M059J (cell line): ENCODE data around the gene TMEM101. TPM values are rescaled to one million over a fixed set of nuclear protein-coding genes. Genes with fewer than 3 reads are reported as not detected.
"Not testable (repeated sequence)": the region's sequence is repeated elsewhere in the genome, so short reads cannot be mapped to it uniquely, and the experiment has no call there.

ENCODE experiments used
- DNase-seq: peaks from one replicate; pipeline ENCODE4 v3.0.0-alpha.2; 2012; ENCODE audit warnings: low read depth
- total RNA-seq: library from RNA; depleted of rRNA; stranded (reverse); fragments of >200 nt; shearing (Covaris generic); gene quantifications from 2 replicates; pipeline ENCODE4 v1.2.3, GENCODE V29; 2014

TMEM101 gene
- total RNA-seq, 1 experiment from 2014 or later, result 41.3 TPM

DNA sequence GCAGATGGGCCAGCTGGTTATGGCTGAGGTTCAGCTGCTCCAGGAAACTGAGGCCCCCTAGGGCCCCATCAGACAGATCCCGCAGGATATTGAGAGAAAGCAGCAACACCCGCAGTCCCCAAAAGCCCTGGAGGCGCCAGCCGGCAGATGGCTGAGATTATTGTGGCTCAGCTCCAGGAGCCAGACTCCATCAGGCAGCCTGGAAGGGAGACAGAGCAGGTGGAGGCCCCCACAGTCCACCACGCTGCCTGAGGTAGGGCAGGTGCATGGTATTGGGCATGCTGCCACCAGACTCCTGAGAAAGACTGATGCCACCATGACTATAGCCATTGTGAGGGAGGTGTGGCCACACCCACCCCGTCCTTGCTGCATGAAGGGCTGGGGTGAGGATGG, 9.5 kb upstream of the TMEM101 start:
- no peak for DNase-seq

DNA sequence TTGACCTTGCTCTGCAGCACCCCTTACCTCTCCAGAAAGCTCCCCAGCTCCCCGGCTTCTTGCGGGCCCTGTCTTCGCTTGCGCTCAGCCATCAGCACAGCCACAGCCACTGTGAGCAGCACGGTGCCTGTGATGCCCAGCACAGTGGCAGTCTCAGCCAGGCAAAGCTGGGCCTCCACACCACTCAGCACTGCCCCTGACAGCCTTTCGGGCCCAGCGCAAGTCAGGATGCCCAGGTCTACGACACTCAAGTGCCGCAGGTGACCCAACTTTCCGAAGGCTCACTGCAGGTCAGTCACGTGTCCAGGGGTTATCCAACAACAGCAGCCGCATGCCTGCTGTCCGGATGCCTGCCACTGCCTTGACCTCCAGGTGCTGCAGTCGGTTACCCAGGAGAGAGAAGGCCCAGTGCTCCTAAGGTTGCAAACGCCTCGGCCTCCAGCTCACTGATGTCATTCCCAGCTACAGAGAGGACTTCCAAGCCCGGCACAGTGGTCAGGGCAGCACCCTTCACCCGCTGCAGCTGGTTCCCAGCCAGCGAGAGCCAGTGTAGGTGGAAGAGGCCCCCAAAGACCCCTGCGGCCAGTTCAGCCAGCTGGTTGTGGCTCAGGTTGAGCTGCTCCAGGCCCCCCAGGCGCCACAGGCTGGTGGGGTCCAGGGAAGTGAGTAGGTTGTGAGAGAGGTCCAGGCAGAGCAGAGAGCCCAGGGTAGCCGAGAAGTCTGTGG, 8.9 kb upstream of the TMEM101 start:
- DNase-seq, result no peak

DNA sequence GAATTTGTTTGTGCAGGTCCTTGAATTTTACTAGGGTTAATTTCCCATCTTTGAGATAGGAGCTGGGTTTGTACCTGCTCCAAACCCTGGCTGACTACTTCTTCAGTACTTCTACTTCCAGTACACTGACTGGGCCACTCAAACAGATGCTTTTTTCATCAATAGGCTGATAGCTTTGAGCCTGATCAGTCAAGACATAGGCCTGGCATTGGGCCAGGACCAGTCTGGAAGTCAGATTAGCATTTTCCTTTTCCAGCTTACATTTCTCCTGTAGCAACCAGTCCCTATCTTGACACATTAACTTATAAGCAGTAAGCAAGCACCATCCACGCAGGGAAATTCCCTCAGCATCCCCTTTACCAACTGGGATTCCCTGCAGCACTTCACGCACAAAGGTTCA, 7.5 kb upstream of the TMEM101 start:
- no peak for DNase-seq

DNA sequence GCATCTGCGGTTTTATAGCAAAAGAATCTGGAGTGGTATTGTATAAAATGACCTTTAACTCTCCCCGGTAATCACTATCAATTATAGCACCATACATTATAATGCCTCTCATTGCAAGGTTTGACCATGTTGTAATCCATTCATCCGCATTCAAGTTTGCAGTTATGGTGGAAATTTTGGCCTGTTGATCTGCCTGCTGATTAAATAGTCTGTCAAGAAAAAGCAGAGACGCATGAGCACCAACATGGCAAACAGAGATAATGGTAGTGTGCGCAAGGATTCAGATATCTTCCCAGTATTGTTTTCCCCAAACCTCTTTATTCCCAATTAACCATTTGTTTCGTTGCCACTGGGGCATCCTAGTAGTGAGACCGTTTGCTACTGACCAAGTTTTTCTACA, 6.5 kb upstream of the TMEM101 start:
- not testable (repeated sequence) for DNase-seq

DNA sequence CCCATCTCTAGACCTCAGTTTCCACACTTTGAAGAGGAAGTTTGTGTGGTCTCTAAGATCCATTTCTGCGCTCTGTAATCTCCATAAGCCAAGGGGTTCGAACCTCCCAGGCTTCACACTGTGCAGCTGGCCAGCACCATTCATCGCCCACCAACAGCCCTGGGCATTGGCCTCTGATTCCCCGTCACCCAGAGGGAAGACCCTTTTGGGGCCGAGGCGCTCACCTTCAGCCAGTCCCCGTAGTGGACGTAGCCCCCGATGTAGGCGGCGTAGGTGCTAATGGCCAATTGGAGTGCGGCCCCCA, 678 bp downstream of the TMEM101 start:
- no peak for DNase-seq

DNA sequence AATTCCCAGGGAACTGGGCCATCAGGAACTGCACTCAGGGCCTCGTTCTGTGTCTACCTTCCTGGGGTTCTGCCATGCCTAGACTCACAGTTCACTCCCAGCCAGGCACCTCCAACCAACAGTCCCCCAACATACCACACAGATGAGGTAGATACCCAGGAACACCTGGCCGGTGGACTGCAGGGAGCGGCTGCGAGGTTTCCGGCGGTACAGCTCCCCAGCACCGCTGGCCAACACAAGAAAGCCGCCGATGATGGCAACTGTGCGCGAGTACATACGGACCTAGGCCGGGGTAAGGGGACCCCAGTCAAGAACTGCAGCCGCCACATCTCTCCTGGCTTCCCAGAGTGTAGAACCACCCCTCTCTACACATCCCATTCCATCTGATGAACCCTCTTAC, 1.9 kb downstream of the TMEM101 start:
- no peak for DNase-seq

DNA sequence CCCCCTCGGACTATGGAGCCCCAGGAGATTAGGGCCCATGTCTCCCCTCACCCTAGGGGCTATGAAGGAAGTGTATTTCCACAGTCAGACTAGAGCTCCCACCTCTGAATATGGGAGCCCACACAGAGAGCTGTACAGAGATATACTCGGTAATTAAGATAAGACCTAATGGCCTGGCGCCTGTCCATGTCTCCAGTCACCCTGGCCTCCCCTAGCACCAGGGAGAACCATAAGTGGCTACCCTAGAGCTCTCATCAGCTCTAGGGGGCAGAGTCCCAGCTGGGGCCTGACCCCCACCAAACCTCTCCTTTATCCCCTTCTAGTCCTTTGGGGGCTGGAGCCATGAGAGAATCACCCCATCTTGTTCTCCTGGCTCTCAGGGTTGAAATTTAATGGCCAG, 2.4 kb downstream of the TMEM101 start:
- DNase-seq, result no peak

DNA sequence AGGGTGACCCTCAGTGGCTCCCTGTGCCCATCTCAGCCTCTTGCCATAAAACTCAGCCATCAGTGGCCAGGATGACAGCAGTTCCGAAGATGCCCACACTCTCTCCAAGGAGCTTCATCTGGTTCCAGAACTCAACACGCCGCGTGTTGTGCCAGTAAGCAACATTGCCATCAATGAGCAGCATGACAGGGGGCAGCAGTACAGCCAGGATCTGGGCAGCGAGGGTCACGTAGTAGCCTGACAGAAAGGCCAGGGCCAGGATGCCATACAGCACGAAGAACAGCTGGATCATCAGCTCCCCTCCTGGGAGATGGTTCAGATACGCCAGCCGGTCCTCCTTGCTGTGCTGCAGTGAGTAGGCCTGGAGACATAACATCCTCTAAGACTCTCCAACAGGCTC, 2.9 kb downstream of the TMEM101 start:
- no peak for DNase-seq

DNA sequence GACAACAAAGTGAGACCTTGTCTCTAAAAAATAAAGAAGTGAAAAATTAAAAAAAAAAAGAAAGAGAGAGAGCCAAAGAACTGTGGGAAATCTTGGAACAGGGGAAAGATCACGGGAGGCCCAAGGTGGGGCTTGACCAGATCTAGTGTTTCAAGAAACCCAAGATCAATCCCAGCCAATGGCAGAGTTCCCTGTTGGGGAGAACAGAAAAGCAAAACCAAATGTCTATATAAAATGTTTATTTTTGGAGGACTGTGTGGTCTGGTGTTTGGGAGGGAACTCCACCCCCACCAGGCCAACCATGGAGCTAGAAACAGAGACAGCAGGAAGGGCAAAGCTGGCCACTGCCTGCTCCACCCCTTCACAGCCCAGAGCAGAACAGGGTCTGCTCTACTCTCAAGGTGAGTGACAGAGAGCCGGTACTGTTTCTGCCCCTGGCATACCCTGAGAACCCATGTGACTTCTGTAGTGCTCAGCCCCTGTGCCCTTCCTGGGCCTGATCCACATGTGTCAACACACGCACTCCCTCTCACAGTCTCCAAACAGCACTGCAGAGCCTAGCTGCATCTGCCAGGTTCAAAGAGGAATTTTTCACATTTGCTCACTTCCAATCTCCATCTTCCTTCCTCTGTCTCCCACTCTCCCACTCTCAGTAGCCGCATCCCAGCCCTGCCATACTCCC, 3.7 kb downstream of the TMEM101 start:
- no peak for DNase-seq

DNA sequence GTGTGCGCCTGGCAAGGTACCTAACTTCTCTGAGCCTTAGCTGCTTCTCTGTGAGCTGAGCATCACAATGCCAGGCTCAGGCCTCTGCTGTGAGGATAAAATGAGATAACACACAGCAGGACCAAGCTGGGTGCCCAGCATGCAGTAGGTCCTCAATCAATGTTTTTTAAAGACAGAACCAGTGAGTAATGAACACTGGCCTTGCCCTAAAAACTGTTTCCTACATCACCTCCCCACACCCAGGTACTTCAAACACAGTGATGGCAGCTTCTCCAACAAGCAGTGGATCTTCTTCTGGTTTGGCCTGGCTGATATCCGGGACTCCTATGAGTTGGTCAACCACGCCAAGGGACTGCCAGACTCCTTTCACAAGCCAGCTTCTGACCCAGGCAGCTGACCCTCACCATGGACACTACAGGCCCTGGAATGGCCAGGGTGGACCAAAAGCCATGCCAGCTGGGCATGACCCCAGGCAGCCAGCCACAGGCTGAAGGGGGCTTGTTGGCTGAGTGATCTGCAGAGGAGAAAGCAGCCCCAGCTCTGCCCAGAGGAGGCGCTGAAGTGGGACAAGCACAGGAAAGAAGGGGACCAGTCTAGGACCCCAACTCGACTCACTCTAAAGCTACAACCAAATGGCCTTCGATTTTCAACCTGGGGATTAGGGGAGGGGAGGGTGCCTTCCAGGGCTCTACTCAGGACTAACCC, 6.4 kb downstream of the TMEM101 start:
- no peak for DNase-seq

DNA sequence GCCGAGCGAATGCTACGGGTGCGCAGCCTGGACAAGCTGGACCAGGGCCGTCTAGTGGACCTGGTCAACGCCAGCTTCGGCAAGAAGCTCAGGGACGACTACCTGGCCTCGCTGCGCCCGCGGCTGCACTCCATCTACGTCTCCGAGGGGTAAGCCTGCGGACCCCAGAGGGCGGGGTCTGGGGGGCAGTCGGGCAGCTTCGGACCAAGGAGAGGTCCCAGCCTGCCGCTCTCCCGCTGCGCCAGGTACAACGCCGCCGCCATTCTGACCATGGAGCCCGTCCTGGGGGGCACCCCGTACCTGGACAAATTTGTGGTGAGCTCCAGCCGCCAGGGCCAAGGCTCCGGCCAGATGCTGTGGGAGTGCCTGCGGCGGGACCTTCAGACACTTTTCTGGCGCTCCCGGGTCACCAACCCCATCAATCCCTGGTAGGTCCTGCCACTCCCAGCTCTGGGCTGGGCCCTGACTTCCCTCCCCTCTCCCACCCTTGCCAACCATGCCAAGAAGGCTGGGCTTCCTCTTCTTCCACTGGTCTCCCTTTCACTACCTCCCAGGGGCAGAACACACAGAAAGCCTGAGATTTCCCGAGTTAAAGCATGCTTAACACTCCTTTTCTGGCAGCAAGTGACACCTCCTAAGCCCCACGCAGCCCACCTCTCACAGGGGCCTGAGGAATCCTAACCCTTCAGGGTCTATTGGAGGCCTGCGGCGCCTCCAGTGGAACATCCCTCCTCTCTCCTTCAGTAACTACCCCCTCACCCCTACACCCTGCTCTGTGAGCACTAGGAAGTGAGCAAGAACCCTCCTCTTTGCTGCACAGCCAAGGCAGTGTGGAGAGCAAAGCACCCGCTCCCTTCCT, 7.2 kb downstream of the TMEM101 start:
- DNase-seq, result peak; percentile 62

DNA sequence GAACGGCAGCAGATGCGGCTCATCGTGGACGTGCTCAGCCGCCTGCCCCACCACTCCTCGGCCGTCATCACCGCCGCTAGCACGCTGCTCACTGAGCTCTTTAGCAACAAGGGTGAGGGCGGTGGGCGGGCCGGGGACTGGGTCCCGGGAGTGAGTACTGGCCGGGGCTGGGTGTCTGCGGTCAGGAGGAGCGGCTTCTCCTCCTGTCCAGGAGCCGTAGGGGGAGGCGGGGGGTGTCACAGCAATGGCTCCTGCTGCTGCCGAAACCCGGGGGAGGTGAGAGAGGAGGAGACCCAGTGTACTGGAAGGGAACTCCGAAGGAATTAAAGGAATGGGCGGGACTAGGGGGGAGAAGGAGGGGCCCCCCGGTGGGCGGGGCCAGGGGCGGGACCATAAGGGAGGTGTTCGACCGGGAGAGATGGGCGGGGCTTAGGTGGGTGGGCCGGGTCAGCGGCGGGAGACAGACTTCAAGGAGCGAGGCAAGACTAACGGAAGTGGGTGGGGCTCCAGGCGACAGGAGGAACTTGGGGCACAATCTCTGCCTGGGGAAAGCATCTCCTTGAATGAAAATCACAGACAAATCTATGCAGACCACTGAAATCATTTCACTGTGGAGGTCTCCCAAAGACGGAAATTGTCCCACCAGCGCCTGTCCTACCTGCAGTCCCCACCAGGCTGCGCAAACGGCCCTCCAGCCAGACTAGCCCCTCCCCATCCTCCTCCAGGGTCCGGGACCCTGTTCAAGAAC, 8.0 kb downstream of the TMEM101 start:
- DNase-seq, result peak; percentile 97

DNA sequence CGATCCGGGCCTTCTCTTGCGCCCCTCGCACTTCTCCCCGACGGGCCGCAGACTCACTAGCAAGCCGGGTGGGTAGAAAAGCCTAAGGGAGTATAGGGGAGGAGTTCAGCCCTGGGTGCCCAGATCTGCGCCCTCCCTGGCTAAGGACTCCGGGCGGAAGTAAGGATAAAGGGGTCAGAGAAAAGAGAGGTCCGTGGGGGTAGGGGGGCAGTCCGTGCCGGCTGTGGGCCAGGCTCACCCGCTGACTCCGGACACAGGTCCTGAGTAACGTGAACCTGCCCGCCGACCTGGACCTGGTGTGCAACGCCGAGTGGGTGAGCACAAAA, 8.5 kb downstream of the TMEM101 start:
- no peak for DNase-seq

DNA sequence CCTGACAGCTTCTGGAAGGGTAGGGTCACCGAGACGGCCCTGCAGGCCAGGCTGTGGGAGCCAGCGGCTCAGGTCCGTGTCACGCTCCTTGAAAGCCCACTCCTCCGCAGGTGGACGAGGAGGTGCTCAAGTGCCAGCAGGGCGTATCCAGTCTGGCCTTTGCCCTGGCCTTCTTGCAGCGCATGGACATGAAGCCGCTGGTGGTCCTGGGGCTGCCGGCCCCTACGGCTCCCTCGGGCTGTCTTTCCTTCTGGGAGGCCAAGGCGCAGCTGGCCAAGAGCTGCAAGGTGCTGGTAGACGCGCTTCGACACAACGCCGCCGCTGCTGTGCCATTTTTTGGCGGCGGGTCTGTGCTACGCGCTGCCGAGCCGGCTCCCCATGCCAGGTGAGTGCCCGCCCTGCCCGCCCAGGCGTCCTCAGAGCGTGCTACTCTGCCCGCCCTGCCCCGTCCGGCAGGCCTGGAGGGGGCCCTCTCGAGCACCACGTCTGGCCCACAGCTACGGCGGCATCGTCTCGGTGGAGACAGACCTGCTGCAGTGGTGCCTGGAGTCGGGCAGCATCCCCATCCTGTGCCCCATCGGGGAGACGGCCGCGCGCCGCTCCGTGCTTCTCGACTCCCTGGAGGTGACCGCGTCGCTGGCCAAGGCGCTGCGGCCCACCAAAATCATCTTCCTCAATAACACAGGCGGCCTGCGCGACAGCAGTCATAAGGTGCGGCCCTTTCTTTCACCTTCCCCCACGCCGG, 9.1 kb downstream of the TMEM101 start:
- no peak for DNase-seq

DNA sequence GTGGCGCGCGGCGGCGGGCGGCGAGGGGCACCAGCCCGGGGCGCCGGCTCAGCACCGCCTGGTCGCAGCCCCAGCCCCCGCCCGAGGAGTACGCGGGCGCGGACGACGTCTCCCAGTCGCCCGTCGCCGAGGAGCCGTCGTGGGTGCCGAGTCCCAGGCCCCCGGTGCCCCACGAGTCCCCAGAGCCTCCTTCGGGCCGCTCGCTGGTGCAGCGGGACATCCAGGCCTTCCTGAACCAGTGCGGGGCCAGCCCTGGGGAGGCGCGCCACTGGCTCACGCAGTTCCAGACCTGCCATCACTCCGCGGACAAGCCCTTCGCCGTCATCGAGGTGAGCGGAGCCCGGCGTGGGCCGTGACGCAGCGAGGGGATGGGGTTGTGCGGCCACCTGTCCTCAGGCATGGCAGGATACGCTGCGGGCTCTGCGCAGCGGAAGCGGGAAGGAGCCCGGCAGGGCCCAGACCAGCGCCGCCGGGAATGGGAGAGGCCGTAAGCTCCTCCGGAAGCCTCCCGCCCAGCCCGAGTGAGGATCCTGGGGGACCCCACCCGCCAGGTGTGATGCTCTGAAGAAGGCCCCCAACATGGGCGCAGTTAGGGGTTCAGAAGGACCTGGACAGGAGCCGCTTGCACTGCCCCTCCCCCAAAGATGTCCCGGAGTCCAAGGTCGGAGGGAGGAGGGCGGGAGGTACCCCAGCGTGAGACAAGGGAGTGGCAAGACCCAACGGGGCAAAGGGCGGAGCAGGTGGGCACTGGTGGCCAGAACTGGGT, 9.8 kb downstream of the TMEM101 start:
- DNase-seq, result no peak

DNA sequence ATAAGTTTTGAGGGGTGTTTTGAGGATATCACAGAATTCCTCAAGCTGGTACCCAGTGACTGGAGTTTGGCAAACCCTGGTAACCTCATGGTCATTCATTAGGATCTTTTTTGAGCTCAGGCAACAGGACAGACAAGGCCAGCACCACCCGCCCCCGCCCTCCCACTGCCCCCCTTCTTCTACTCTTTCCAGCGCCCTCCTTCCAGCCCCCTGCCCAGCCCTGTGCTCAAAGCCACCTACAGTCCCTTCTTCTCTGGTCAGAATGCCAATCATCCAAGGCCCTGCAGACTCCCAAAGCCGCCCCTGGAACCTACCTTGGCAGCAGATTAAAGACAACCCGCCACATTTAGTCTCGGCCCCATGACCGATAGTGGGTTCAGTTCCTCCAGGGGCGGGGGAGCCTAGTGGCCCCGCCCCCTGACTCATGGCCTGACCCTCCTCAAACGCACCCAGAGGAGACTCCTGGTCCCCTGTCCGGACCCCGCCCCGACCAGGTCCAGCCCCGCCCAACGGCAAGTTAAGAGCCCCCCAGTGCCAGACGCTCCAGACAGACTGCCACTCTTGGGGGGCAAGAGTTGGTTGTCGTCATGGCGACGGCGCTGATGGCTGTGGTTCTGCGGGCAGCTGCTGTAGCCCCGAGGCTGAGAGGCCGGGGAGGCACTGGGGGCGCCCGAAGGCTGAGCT, 10.5 kb downstream of the TMEM101 start, which contains the start of gene NAGS:
Gene NAGS, plus strand, starts transcription at position 546 of the 684 bp plus-strand sequence. Its CDS starts 42 bp downstream, at position 588.
- no peak for DNase-seq

DNA sequence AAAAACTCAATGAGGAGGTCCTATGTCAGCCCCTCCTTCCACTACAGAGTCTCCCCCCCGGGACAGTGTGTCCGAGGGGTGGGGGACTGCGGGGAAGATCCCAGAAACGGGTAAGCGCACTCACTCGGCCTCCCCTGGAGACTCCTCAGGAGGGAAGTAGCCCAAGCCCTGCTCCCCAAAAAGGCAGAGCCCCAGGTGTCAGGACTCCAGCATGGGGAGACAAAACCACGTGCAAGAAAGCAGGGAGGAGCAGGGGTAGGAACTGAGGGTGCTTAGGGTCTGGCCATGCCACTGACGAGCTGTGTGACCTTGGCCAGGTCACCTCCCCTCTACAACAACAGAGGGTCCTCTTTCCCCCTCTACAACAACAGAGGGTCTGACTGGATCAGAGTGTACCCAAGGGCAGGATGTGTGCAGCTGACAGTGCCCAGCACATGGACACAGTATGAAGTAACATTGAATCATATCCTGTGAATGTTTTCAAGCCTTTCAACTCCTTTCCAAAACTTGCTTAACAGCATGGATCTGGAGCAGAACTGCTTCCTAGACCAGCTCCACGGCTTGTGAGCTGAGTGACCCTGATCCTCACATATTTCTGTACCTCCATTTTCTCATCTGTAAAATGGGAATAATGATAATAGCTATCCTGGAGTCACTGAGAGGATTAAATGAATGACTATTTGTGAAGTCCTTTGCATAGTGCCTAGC, 12.5 kb downstream of the TMEM101 start:
- peak; percentile 63 for DNase-seq

DNA sequence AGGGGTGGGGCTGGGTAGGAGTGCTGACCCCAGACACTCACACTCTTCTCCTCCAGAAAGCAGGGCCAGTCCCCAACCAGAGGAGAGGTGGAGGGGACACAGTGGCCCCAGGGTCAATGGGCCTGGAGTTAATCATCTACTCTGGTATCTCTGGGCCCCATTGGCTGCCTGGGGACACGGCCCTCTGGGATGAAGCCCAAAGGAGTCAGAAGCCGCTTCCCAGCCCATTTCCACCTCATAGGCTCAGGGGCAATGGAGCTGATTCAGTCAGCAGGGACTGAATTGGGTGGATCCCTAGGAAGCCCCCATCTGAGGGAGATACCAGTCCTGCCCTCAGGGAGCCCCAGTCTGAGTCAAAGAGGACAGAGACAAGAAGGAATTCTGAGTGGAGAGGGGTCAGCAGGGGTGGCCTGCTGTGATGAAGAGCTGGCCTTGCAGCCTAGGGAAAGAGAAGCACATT, 13.3 kb downstream of the TMEM101 start:
- no peak for DNase-seq
